ENCODE measurements around the gene HERC4. TPM values are rescaled to one million over a fixed set of nuclear protein-coding genes. Genes with fewer than 3 reads are reported as not detected.

HERC4 gene
- total and polyA plus RNA-seq, 9 of the 15 experiments (the other 6 are each of a cell fraction or from before 2014, with no cell fraction given): 12.5 to 33.5 (median 22.8) TPM

GRCh38 chr10:68074775-68075549 lies at the start of gene HERC4 (continued):
- TF ChIP-seq SNRNP70 (optimal IDR thresholded peaks at IDR 0.05; ENCODE audit: low read depth, low read length) (no peak), ADNP (tag; IDR thresholded peaks at IDR 0.05) (no peak), GATAD2B (IDR thresholded peaks at IDR 0.05; ENCODE audit: borderline replicate concordance) (no peak)

GRCh38 chr10:68124718-68125117 lies 49.6 kb upstream of the HERC4 start:
- POLR2A ChIA-PET: no interaction called here
- CTCF ChIA-PET (ENCODE audit: low intra/inter-chr PET ratio): no interaction called here
- in situ Hi-C loops (cut with MboI): no loop called here
- WGBS (ENCODE audit: insufficient coverage, low coverage, missing lambda C conversion rate): 0% methylated on average over 3 of the region's 3 CpGs
- H3K4me1 ChIP-seq (replicated peaks in 1 of 2; ENCODE audit: control insufficient read depth in 2 of 2, insufficient read depth in 2 of 2, low read length in 2 of 2): no peaks in the 10 kb centered on the region
- no peak overlapping the region for H3K4me3 ChIP-seq
- DNase-seq (ENCODE audit: extremely low read depth in 1 of 4, low spot score in 3 of 4) (no peak), FAIRE-seq (no peak), ATAC-seq (no peak)
- no peaks in the 10 kb centered on the region for H3K79me2 ChIP-seq (ENCODE audit: control insufficient read depth, insufficient read depth, low read length)
- no peaks in the 10 kb centered on the region for H3K9me3 ChIP-seq (replicated peaks; ENCODE audit: control insufficient read depth, insufficient read depth, low read depth, low read length)
- intact Hi-C loops (cut with micrococcal nuclease): no loop called here
- BruUV-seq (replicated peaks): no TSS peak
- peaks cover 5 to 15% of the 10 kb centered on the region in 2 experiments; a peak in 4 of 5 replicates for H3K27me3 ChIP-seq (ENCODE audit: control insufficient read depth in 2 of 2, insufficient read depth in 2 of 2, low read length in 2 of 2)
- no peaks in the 10 kb centered on the region for H4K20me1 ChIP-seq (replicated peaks; ENCODE audit: control insufficient read depth, insufficient read depth, low read length)
- H3K9me1 ChIP-seq (ENCODE audit: control insufficient read depth, insufficient read depth, low read length): no peaks in the 10 kb centered on the region
- H3K27ac ChIP-seq (ENCODE audit: extremely low read depth, low read depth, low read length): no peak overlapping the region
- no peak overlapping the region for H3K9ac ChIP-seq (ENCODE audit: insufficient read depth in 1 of 2, low read depth in 2 of 2, low read length in 2 of 2)
- no peak overlapping the region for H2AFZ ChIP-seq (ENCODE audit: low read depth, low read length)
- no peaks in the 10 kb centered on the region for H3K36me3 ChIP-seq (ENCODE audit: control insufficient read depth, insufficient read depth, low read length)
- no peak overlapping the region for H3K4me2 ChIP-seq (ENCODE audit: insufficient read depth, low read length)
- no peak for TF ChIP-seq THRA (IDR thresholded peaks at IDR 0.05)
- no peak for TF ChIP-seq FUS (optimal IDR thresholded peaks at IDR 0.05; ENCODE audit: low read depth, low read length)
- no peak for TF ChIP-seq CHCHD3 (CRISPR knock-in tag; IDR thresholded peaks at IDR 0.05)
- TF ChIP-seq CEBPZ (IDR thresholded peaks at IDR 0.05; ENCODE audit: borderline replicate concordance, low read depth, low read length): no peak
- no peak for TF ChIP-seq CGGBP1 (CRISPR knock-in tag; IDR thresholded peaks at IDR 0.05)
- TF ChIP-seq MTA2 (IDR thresholded peaks at IDR 0.05; ENCODE audit: low read depth): no peak
- TF ChIP-seq ZSCAN29 (IDR thresholded peaks at IDR 0.05): no peak
- no peak for TF ChIP-seq DACH1 (IDR thresholded peaks at IDR 0.05; ENCODE audit: partially characterized antibody)
- TF ChIP-seq SNIP1 (IDR thresholded peaks at IDR 0.05; ENCODE audit: low read depth): no peak
- no peak for TF ChIP-seq EP400 (IDR thresholded peaks at IDR 0.05)
- TF ChIP-seq HOMEZ (CRISPR knock-in tag; IDR thresholded peaks at IDR 0.05): no peak
